GM18951 (cell line): Measurements from ENCODE around the gene CHD9.
"Not testable (repeated sequence)": the region's sequence is repeated elsewhere in the genome, so short reads cannot be mapped to it uniquely, and the experiment has no call there.

Experiments
- POLR2A ChIP-seq: IDR thresholded peaks from 4 replicates; pipeline ENCODE4 v1.6.1; 2011; ENCODE audit warnings: mild to moderate bottlenecking; ENCODE audit not compliant: insufficient read length, insufficient read depth; ENCODE audit errors: extremely low read depth
- in situ Hi-C: fragments of 300-500 bp; cut with MboI; formaldehyde crosslinking; loops from one replicate; pipeline ENCODE4 v1.12.0; 2022; ENCODE audit warnings: low sequenced_read_pairs, mixed read lengths, inconsistent platforms; ENCODE audit not compliant: unreplicated experiment

CHD9 gene

DNA sequence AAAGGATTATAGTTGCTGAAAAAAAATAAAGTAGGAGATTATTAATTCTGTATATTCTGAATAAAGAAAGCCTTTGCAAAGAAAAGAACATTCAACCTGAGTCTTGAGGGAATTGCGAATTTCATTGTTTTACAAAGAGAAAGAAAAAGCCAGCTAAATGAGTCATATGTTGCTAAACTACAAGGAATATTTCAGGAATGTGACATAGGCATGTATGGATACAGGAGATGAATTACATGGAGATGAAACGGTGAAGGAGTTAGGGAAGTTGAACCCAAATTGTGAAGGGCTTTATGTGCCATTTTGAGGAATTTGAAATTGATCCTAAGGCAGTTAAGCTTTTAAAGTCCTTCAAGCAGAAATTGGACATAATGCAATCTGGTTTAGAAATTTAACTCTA, 202.2 kb downstream of the CHD9 start:
- in situ Hi-C loops, result no loop called here
- TF ChIP-seq POLR2A, result no peak

GRCh38 chr16:53258809-53259208, 204.0 kb downstream of the CHD9 start:
- in situ Hi-C loops, result no loop called here
- TF ChIP-seq POLR2A, result no peak

- TF ChIP-seq POLR2A, result no peak
- in situ Hi-C loops, result no loop called here
Observed at GRCh38 chr16:53261276-53261675, 206.5 kb downstream of the CHD9 start.

DNA sequence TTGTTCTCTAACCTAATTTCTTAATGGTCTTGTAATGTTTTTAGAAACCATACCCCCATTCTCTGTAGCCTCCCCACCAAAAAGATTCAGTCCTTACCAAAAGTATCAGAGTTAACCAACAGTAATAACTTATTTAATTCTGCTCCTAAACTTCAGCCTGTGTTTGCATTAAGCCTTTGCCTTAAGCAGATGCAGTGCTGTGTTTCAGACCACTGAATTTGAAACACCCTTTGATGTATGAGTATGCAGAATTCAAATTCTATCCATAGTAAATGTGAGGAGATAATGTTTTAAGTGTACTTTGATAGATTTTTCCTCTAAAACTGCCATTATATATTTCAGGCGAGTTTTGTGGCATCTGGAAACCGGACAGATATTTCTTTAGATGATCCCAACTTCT, 207.9 kb downstream of the CHD9 start:
- no peak for TF ChIP-seq POLR2A

GRCh38 chr16:53266156-53266555, 211.4 kb downstream of the CHD9 start:
- no peak for TF ChIP-seq POLR2A
- in situ Hi-C loops, result no loop called here

More for the DNA sequence above, 207.9 kb downstream of the CHD9 start:
- in situ Hi-C loops, result no loop called here

- in situ Hi-C loops, result not testable (repeated sequence)
Observed at GRCh38 chr16:53278498-53278897, 223.7 kb downstream of the CHD9 start.

DNA sequence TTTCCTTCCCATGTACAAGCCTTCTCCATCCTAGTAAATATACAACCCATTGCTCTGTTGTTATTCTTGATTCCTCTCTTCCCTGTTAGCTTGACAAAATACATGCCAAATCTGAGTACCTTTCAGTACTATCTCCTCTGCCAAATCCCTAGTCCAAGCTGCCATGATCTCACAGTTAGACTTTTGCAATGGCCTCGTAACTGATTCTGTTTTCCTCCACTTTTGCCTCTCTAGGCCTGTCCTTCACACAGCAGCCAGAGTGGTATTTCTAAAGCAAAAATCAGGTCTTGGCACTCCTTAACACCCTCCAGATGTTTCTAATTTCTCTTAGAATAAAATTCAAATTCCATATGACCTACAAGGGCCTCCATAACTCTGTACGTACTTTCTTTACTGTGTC, 226.5 kb downstream of the CHD9 start:
- TF ChIP-seq POLR2A, result no peak
- in situ Hi-C loops, result no loop called here

DNA sequence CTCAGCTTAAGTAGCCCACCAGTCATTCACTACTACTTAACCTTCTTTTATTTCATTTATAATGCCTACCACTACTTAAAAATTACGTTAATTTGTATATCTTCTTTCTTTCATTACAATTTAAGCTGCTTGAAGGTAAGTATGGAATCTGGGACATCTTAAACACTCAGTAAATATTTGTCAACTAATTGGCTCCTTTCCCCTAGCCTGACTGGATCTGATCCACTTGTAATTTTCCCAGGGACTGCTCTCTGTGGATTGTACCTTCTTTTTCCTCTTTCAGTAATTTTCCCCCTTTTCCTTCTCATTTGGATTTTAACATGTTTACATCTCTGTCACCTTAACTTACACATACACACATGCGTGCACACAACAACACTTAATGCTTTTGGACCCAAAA, 227.1 kb downstream of the CHD9 start:
- in situ Hi-C loops, result no loop called here
- TF ChIP-seq POLR2A, result no peak

DNA sequence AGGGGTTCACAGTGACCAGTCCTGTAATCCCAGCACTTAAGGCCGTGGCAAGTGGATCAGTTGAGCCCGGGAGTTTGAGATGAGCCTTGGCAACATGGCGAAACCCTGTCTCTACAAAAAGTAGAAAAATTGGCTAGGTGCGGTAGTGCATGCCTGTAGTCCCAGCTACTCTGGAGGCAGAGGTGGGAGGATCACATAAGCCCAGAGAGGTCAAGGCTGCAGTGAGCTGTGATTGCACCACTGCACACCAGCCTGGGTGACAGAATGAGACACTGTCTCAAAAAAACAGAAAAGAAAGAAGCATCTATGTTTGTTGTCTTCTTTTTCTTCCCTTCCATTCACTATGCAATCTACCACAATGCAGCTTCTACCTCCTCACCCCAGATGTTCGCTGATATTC, 227.5 kb downstream of the CHD9 start:
- in situ Hi-C loops, result no loop called here
- TF ChIP-seq POLR2A, result no peak

DNA sequence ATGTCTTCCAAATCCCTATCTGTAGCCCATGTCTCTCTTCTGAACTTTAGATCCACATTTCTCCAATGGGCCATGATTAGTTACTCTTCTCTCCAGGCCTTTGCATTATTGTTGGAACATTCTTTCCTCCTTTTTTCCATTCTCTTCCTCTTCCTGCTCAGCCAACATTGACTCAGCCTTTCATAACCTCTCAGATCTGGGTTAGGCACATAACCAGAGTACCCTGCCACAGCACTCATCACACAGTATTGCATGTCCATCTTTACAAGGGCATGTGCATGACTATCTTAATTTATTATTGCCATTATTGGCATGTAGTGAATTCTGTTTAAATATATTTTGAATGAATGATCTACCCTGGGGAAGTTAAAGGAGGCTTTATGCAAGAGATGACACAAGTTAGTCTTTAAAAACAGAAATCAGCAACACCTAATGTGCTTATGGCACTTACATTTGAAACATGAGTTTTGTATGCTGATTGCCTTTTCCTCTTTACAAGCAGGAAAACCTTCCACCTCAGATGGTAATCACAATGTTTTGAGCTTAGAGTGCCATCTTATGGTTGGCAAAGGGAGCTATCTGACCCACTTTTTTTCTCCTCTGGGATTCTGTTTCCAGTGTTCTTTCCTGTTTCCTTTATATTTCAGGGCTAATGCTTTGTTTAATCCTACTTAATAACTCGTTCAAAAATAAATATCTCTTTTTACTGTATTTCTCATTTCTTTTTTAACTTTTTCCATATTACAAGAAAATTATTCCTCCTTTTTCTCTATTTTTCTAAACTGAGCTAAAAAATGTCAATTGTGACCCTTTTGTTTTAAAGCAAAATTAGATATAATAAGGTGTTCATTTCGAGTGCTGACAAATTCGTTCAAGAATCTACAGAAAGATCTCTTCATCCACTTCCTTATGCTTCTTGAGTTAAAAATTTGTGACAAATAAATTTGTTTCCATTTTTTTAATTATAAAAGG, 228.5 kb downstream of the CHD9 start:
- no peak for TF ChIP-seq POLR2A
- in situ Hi-C loops, result no loop called here

DNA sequence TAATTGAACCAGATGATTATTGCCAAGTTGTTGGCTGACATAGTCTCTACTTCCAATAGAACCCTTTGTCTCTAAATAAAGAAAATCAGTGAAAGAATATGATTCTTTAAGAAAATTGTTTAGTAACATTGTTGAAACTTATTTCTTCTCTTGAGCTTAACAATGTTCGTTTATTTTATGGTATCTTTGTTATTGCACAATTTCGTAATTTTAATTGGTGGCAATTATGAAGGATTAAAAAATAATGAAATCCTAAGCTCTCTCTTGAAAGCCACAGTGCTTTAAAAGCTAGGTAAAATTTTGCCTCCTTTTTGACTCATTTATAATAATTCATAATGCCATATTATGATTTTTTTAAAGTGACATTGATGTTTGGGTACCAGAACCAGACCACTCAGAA, 230.4 kb downstream of the CHD9 start:
- no peak for TF ChIP-seq POLR2A

GRCh38 chr16:53290520-53290919, 235.7 kb downstream of the CHD9 start:
- in situ Hi-C loops, result no loop called here
- no peak for TF ChIP-seq POLR2A

More for the DNA sequence above, 230.4 kb downstream of the CHD9 start:
- in situ Hi-C loops, result no loop called here

DNA sequence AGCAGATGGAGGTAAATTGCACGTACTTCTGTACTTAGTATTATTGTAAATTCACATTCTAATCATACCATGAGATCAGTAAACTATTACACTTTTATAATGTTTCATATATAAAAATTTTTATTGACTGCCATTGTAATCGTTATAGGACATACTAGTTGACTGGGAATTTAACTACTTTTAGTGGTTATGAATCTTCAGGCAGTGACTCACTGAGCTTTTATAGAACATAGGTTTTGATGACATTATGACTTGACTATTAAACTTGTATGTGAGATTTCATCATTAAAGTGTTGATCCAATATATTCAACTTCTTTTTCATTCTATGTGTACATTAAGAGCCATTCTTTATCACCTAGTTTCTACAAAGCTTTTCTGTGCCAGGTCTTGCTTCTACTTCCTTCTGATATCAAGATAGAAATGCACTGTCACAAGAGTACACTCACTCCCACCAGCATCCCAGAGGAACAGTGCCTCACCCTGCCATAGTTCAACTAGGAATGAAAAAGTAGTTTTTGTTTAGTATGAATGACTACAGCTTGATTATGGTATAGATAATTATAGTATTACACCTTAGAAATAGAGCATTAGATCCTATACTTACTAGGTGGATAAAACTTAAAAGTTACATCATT, 237.1 kb downstream of the CHD9 start:
- no peak for TF ChIP-seq POLR2A
- in situ Hi-C loops, result no loop called here

- no peak for TF ChIP-seq POLR2A
- in situ Hi-C loops, result no loop called here
Observed at GRCh38 chr16:53297477-53297876, 242.7 kb downstream of the CHD9 start.

DNA sequence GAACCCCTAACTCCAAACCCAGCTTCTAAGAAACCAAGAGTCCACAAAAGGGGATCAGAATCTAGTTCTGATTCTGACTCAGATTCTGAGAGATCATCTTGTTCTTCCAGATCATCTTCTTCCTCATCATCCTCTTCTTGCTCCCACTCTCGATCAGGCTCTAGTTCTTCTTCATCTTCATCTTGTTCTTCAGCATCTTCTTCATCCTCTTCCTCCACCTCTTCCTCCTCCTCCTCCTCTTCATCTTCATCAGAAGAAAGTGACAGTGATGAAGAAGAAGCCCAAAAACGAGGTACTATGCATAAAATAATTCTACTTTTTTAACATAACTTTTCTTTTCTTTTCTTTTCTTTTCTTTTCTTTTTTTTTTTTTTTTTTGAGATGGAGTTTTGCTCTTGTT, 249.5 kb downstream of the CHD9 start:
- in situ Hi-C loops, result no loop called here

More for the DNA sequence above, 249.5 kb downstream of the CHD9 start:
- no peak for TF ChIP-seq POLR2A
